SK-N-SH (cell line): ENCODE results near the gene ABCA8. TPM values are rescaled to one million over a fixed set of nuclear protein-coding genes. Genes with fewer than 3 reads are reported as not detected.

Experiments used
- CTCF ChIA-PET: fragments of 300-600, 350-600 bp; formaldehyde crosslinking; extraction: SDS; loops from one replicate; lab custom pipeline; 2021; lab: Yijun Ruan, JAX
- POLR2A ChIA-PET: fragments of 350-600 bp; sonication (Branson Sonifier 250); formaldehyde crosslinking; extraction: SDS; loops from one replicate; lab custom pipeline; 2020; ENCODE audit warnings: antibody characterized with exemption, inconsistent platforms; lab: Yijun Ruan, JAX
- DNase-seq: peaks from one replicate; pipeline ENCODE4 v3.0.0; 2012
- H2AFZ ChIP-seq: fragments of 200-600 bp; sonication (generic); 2 replicates; pipeline ENCODE4 v1.8.1; 2016; ENCODE audit warnings: antibody characterized with exemption, mild to moderate bottlenecking, low read depth
- H3F3A ChIP-seq: fragments of 200-600 bp; sonication (generic); replicated peaks from 2 replicates; pipeline ENCODE3; 2016; ENCODE audit warnings: antibody characterized with exemption, mild to moderate bottlenecking; ENCODE audit not compliant: insufficient read depth
- H3K27ac ChIP-seq, 2 experiments: fragments of 200-500 bp in 1 of 2; fragments of 200-600 bp in 1 of 2; sonication (Bioruptor generic) in 1 of 2; sonication (generic), shearing (Covaris generic) in 1 of 2; 2 replicates each; pipeline versions ENCODE4 v1.5.1 to v1.6.1; 2014 to 2016; ENCODE audit warnings: low read depth in 2 of 2, inconsistent platforms in 1 of 2, low read length in 1 of 2, mild to moderate bottlenecking in 1 of 2, mixed read lengths in 1 of 2
- H3K27me3 ChIP-seq: fragments of 200-600 bp; sonication (generic), shearing (Covaris generic); 2 replicates; pipeline ENCODE4 v1.6.1; 2016; ENCODE audit warnings: mixed run types; ENCODE audit not compliant: insufficient read depth
- H3K36me3 ChIP-seq, 2 experiments: fragments of 200-500 bp in 1 of 2; fragments of 200-600 bp in 1 of 2; sonication (Bioruptor generic) in 1 of 2; sonication (generic) in 1 of 2; replicated peaks in 1 of 2; 2 replicates each; pipeline versions ENCODE3 to v1.5.1; 2014 to 2016; ENCODE audit warnings: low read length in 1 of 2, mild to moderate bottlenecking in 1 of 2; ENCODE audit not compliant: insufficient read depth in 2 of 2, control insufficient read depth in 1 of 2
- H3K4me1 ChIP-seq, 2 experiments: fragments of 200-500 bp in 1 of 2; fragments of 200-600 bp in 1 of 2; sonication (Bioruptor generic) in 1 of 2; sonication (generic), shearing (Covaris generic) in 1 of 2; 2 replicates each; pipeline versions ENCODE4 v1.5.1 to v1.6.1; 2014 to 2016; ENCODE audit warnings: low read depth in 1 of 2, low read length in 1 of 2, mixed run types in 1 of 2; ENCODE audit not compliant: insufficient read depth in 2 of 2, control insufficient read depth in 1 of 2
- H3K4me2 ChIP-seq: fragments of 200-600 bp; sonication (generic), shearing (Covaris generic); 2 replicates; pipeline ENCODE4 v1.6.1; 2017; ENCODE audit warnings: mixed run types
- H3K4me3 ChIP-seq, 2 experiments: fragments of 200-500 bp in 1 of 2; fragments of 200-600 bp in 1 of 2; sonication (Bioruptor generic) in 1 of 2; sonication (generic), shearing (Covaris generic) in 1 of 2; 2 replicates each; pipeline versions ENCODE4 v1.5.1 to v1.8.1; 2014 to 2016; ENCODE audit warnings: low read depth in 2 of 2, inconsistent platforms in 1 of 2, low read length in 1 of 2, mild to moderate bottlenecking in 1 of 2, mixed read lengths in 1 of 2, moderate library complexity in 1 of 2
- H3K79me2 ChIP-seq: fragments of 200-600 bp; sonication (generic); 2 replicates; pipeline ENCODE4 v1.8.1; 2017; ENCODE audit warnings: mild to moderate bottlenecking; ENCODE audit not compliant: insufficient read depth
- H3K9ac ChIP-seq: fragments of 200-600 bp; sonication (generic); 2 replicates; pipeline ENCODE4 v1.6.1; 2017; ENCODE audit warnings: mixed run types
- H3K9me2 ChIP-seq: fragments of 200-600 bp; sonication (generic); 2 replicates; pipeline ENCODE4 v1.6.1; 2017; ENCODE audit warnings: mixed run types
- H3K9me3 ChIP-seq: fragments of 200-600 bp; sonication (generic); 2 replicates; pipeline ENCODE4 v1.6.1; 2017; ENCODE audit warnings: mixed run types, mild to moderate bottlenecking, moderate library complexity
- H4K20me1 ChIP-seq: fragments of 200-600 bp; sonication (generic); 2 replicates; pipeline ENCODE4 v1.6.1; 2017; ENCODE audit warnings: mild to moderate bottlenecking, mixed run types; ENCODE audit not compliant: insufficient read depth
- CHD2 ChIP-seq: fragments of 150-350 bp; IDR thresholded peaks from 2 replicates; pipeline ENCODE4 v1.6.1; 2018; ENCODE audit warnings: low read length; ENCODE audit not compliant: partially characterized antibody
- ELF1 ChIP-seq: IDR thresholded peaks from 2 replicates; pipeline ENCODE4 v1.4.0; 2012
- FOXM1 ChIP-seq: IDR thresholded peaks from 2 replicates; pipeline ENCODE4 v1.4.0; 2012; ENCODE audit warnings: low read depth, mild to moderate bottlenecking
- GATA2 ChIP-seq: sonication (generic); formaldehyde crosslinking; IDR thresholded peaks from 2 replicates; pipeline ENCODE4 v1.5.0; 2020; ENCODE audit warnings: mild to moderate bottlenecking, missing genetic modification reagents
- MEF2A ChIP-seq: IDR thresholded peaks from 2 replicates; pipeline ENCODE4 v1.4.0; 2012; ENCODE audit warnings: low read depth, borderline replicate concordance
- NFIC ChIP-seq: IDR thresholded peaks from 2 replicates; pipeline ENCODE4 v1.4.0; 2012; ENCODE audit warnings: borderline replicate concordance
- POLR2AphosphoS5 ChIP-seq: IDR thresholded peaks from 2 replicates; pipeline ENCODE4 v1.6.1; 2012; ENCODE audit warnings: low read depth, low read length
- RAD21 ChIP-seq: IDR thresholded peaks from 2 replicates; pipeline ENCODE4 v1.6.1; 2012; ENCODE audit warnings: mild to moderate bottlenecking, low read length
- SIN3A ChIP-seq: IDR thresholded peaks from 2 replicates; pipeline ENCODE4 v1.6.1; 2012; ENCODE audit warnings: low read depth, mild to moderate bottlenecking, low read length, moderate library complexity, borderline replicate concordance
- TCF12 ChIP-seq: IDR thresholded peaks from 2 replicates; pipeline ENCODE4 v1.4.0; 2012
- TEAD4 ChIP-seq: IDR thresholded peaks from 2 replicates; pipeline ENCODE4 v1.4.0; 2012; ENCODE audit warnings: mild to moderate bottlenecking, borderline replicate concordance; ENCODE audit not compliant: insufficient read depth
- YY1 ChIP-seq: IDR thresholded peaks from 2 replicates; pipeline ENCODE4 v1.4.0; 2012; ENCODE audit warnings: low read depth, mild to moderate bottlenecking
- WGBS: methylation state at CpG from one replicate; pipeline ENCODE4 v1.1.6; 2017; ENCODE audit warnings: low lambda C conversion rate; 5-methylcytosine and 5-hydroxymethylcytosine counted together
- polyA plus RNA-seq, 3 experiments: library from polyadenylated mRNA; depleted of rRNA; stranded (reverse); fragments of >200 nt; gene quantifications; 2 replicates each; pipeline ENCODE4 v1.2.3, GENCODE V29; 2012
- TF ChIP-seq, protein P1 (sequence below): fragments of 150-350 bp; IDR thresholded peaks from 2 replicates; pipeline ENCODE4 v1.6.1; 2016; ENCODE audit warnings: mild to moderate bottlenecking, low read depth, low read length
- TF ChIP-seq, protein P2 (sequence below): IDR thresholded peaks from 2 replicates; pipeline ENCODE4 v1.4.0; 2012; ENCODE audit warnings: low read depth
- TF ChIP-seq, protein P3 (sequence below): fragments of 150-350 bp; IDR thresholded peaks from 2 replicates; pipeline ENCODE4 v1.6.1; 2017; ENCODE audit warnings: antibody characterized with exemption, low read length, low read depth, borderline replicate concordance
- TF ChIP-seq, protein P4 (sequence below): IDR thresholded peaks from 2 replicates; pipeline ENCODE4; 2012
- TF ChIP-seq, protein P5 (sequence below): IDR thresholded peaks from 2 replicates; pipeline ENCODE4 v1.4.0; 2012; ENCODE audit warnings: low read depth, borderline replicate concordance

ABCA8 gene
- polyA plus RNA-seq, 1 of the 3 experiments (the other 2 are of a cell fraction) = 2.3 TPM

DNA sequence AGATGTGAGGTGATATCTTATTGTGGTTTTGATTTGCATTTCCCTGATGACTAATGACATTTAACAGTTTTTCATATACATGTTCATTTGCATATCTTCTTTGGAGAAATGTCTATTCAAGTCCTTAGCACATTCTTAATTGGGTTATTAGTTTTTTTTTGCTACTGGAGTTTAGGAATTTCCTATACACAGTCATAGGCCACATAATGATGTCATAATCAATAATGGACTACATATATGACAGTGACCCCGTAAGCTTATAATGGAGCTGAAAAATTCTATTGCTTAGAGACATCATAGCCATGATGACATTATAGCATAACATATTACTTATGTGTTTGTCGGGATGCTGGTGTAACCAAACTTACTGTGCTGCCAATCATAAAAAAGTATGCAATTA, 83.7 kb downstream of the ABCA8 start (continued):
- TF ChIP-seq MEF2A = no peak
- no peak for TF ChIP-seq RAD21
- TF ChIP-seq NFIC = no peak
- no peak for TF ChIP-seq TCF12
- no peak for TF ChIP-seq CHD2

DNA sequence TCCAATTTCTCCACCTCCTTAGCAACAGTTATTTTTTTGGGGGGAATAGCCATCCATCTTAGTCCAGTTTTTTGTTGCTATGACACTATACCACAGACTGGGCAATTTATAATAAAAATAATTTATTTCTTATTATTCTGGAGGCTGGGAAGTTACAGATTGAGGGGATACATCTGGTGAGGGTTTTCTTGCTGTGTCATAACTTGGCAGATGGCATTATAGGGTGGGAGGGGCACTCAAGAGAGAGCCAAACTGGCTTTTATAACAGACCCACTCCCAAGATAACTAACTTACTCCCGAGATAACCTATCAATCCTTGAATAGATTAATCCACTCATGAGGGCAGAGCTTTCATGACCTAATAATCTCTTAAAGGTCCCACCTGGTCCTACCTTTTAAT, 84.2 kb downstream of the ABCA8 start:
- Histone ChIP-seq H3K4me2 (no peak overlapping the region), H4K20me1 (no peaks in the 10 kb centered on the region), H3K79me2 (no peaks in the 10 kb centered on the region), H3F3A (no peaks in the 10 kb centered on the region), H3K4me3 (no peak overlapping the region), H3K4me1 (no peaks in the 10 kb centered on the region; a peak in 1 of 4 replicates), H3K9ac (no peak overlapping the region), H3K36me3 (no peaks in the 10 kb centered on the region), H3K27me3 (no peaks in the 10 kb centered on the region; the same call in 1 of the 2 replicates), H3K9me3 (no peaks in the 10 kb centered on the region), H2AFZ (no peak overlapping the region), H3K9me2 (no peaks in the 10 kb centered on the region), H3K27ac (no peak overlapping the region)
- CTCF ChIA-PET = no interaction called here
- TF ChIP-seq SIN3A = no peak
- DNase-seq = no peak
- WGBS = 5% methylated on average over 1 of the region's 1 CpG
- POLR2A ChIA-PET = no interaction called here

DNA sequence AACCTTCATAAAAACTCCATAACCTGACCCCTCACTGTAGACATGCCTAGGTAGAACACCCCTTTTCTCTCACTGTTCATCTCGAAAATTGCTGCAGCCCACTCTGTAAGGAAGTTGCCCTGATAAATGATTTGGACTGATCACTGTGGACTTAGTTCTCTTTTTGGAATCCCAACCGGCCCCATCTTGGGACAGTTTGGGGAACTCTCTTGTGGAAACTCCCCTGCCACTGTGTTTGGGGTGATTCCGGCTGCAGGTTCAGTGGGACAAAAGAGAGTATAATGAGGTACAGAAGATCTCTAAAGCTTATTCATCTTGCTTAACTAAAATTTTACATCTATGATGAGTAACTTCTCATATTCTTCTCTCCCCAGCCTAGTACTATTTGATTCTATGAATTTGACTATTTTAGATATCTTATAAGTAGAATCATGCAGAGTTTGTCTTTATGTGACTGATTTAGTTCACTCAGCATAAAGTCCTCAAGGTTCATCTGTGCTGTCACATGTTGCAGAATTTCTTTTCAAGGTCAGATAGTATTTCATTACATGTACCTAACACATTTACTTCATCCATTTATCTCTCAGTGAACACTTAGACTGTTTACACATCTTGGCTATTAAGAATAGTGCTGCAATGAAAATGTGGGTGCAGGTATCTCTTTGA, 84.9 kb downstream of the ABCA8 start:
- no peaks in the 10 kb centered on the region; the same call in 1 of the 2 replicates for H3K27me3 ChIP-seq
- CTCF ChIA-PET = interaction anchor here (1.4 kb wide), 2 partner anchors 96 to 365 kb away, joined by 3 read pairs; no protein-coding TSS in a partner anchor
- no peaks in the 10 kb centered on the region for H4K20me1 ChIP-seq
- TF ChIP-seq, protein P1, sequence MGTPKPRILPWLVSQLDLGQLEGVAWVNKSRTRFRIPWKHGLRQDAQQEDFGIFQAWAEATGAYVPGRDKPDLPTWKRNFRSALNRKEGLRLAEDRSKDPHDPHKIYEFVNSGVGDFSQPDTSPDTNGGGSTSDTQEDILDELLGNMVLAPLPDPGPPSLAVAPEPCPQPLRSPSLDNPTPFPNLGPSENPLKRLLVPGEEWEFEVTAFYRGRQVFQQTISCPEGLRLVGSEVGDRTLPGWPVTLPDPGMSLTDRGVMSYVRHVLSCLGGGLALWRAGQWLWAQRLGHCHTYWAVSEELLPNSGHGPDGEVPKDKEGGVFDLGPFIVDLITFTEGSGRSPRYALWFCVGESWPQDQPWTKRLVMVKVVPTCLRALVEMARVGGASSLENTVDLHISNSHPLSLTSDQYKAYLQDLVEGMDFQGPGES = no peak
- TF ChIP-seq, protein P2, sequence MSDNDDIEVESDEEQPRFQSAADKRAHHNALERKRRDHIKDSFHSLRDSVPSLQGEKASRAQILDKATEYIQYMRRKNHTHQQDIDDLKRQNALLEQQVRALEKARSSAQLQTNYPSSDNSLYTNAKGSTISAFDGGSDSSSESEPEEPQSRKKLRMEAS = no peak
- TF ChIP-seq FOXM1 (no peak), GATA2 (CRISPR knock-in tag) (no peak), ELF1 (no peak), RAD21 (no peak), YY1 (no peak), MEF2A (no peak), NFIC (no peak), CHD2 (no peak), POLR2AphosphoS5 (no peak), TEAD4 (no peak)
- TF ChIP-seq, protein P3, sequence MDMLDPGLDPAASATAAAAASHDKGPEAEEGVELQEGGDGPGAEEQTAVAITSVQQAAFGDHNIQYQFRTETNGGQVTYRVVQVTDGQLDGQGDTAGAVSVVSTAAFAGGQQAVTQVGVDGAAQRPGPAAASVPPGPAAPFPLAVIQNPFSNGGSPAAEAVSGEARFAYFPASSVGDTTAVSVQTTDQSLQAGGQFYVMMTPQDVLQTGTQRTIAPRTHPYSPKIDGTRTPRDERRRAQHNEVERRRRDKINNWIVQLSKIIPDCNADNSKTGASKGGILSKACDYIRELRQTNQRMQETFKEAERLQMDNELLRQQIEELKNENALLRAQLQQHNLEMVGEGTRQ = no peak
- TF ChIP-seq, protein P4, sequence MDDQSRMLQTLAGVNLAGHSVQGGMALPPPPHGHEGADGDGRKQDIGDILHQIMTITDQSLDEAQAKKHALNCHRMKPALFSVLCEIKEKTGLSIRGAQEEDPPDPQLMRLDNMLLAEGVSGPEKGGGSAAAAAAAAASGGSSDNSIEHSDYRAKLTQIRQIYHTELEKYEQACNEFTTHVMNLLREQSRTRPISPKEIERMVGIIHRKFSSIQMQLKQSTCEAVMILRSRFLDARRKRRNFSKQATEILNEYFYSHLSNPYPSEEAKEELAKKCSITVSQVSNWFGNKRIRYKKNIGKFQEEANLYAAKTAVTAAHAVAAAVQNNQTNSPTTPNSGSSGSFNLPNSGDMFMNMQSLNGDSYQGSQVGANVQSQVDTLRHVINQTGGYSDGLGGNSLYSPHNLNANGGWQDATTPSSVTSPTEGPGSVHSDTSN = no peak
- TF ChIP-seq, protein P5, sequence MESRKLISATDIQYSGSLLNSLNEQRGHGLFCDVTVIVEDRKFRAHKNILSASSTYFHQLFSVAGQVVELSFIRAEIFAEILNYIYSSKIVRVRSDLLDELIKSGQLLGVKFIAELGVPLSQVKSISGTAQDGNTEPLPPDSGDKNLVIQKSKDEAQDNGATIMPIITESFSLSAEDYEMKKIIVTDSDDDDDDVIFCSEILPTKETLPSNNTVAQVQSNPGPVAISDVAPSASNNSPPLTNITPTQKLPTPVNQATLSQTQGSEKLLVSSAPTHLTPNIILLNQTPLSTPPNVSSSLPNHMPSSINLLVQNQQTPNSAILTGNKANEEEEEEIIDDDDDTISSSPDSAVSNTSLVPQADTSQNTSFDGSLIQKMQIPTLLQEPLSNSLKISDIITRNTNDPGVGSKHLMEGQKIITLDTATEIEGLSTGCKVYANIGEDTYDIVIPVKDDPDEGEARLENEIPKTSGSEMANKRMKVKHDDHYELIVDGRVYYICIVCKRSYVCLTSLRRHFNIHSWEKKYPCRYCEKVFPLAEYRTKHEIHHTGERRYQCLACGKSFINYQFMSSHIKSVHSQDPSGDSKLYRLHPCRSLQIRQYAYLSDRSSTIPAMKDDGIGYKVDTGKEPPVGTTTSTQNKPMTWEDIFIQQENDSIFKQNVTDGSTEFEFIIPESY = no peak
- 26% methylated on average over 3 of the region's 3 CpGs for WGBS
- no peaks in the 10 kb centered on the region for H3F3A ChIP-seq
- no peaks in the 10 kb centered on the region for H3K79me2 ChIP-seq
- no peak overlapping the region for H3K4me3 ChIP-seq
- POLR2A ChIA-PET = no interaction called here
- no peaks in the 10 kb centered on the region for H3K9me3 ChIP-seq
- no peaks in the 10 kb centered on the region for H3K36me3 ChIP-seq
- H3K4me2 ChIP-seq = no peak overlapping the region
- no peaks in the 10 kb centered on the region for H3K9me2 ChIP-seq
- H3K9ac ChIP-seq = no peak overlapping the region
- no peak for DNase-seq
- H3K4me1 ChIP-seq = no peaks in the 10 kb centered on the region; a peak in 1 of 4 replicates
- H2AFZ ChIP-seq = no peak overlapping the region
- H3K27ac ChIP-seq = no peak overlapping the region
